WI38 (cell line): Measurements from ENCODE around the gene FUNDC2.

Experiments used
- H3K4me3 ChIP-seq: 2 replicates; pipeline ENCODE4 v1.5.1; 2011; ENCODE audit warnings: low read depth, mild to moderate bottlenecking, control low read depth, low read length
- CTCF ChIP-seq: IDR thresholded peaks from 2 replicates; pipeline ENCODE4 v1.5.1; 2012; ENCODE audit warnings: low read depth, mild to moderate bottlenecking, control low read depth, low read length

Gene FUNDC2

GRCh38 chrX:155065035-155065734, 38.5 kb downstream of the FUNDC2 start:
- no peak for TF ChIP-seq CTCF

GRCh38 chrX:155068165-155068564, 41.5 kb downstream of the FUNDC2 start:
- TF ChIP-seq CTCF = no peak
- H3K4me3 ChIP-seq = no peak overlapping the region

More at GRCh38 chrX:155065035-155065734, 38.5 kb downstream of the FUNDC2 start:
- no peak overlapping the region for H3K4me3 ChIP-seq

- no peak for TF ChIP-seq CTCF
- H3K4me3 ChIP-seq = peak overlapping the region; percentile 65
These were observed 42.8 kb downstream of the FUNDC2 start for GRCh38 chrX:155069414-155069813.

GRCh38 chrX:155070038-155070437, 43.4 kb downstream of the FUNDC2 start:
- TF ChIP-seq CTCF = no peak

GRCh38 chrX:155070663-155070974, 44.0 kb downstream of the FUNDC2 start:
- no peak for TF ChIP-seq CTCF
- peak overlapping the region; percentile 65 for H3K4me3 ChIP-seq

More at GRCh38 chrX:155070038-155070437, 43.4 kb downstream of the FUNDC2 start:
- peak overlapping the region; percentile 65 for H3K4me3 ChIP-seq

GRCh38 chrX:155070975-155071693, 44.5 kb downstream of the FUNDC2 start, which contains the start of the genes BRCC3, CMC4 and MTCP1:
Gene BRCC3, plus strand, starts transcription at chrX:155071508. Its CDS starts 20 bp downstream, at chrX:155071528.
Gene CMC4, minus strand, starts transcription at chrX:155071136. Its CDS starts 7,113 bp downstream, at chrX:155064023.
Gene MTCP1, minus strand, starts transcription at chrX:155071136. Its CDS starts 5,126 bp downstream, at chrX:155066010.
- H3K4me3 ChIP-seq = peak within 1 kb of the TSS; percentile 75

More at GRCh38 chrX:155070975-155071693, 44.5 kb downstream of the FUNDC2 start, which contains the start of the genes BRCC3, CMC4 and MTCP1:
- no peak for TF ChIP-seq CTCF
